ENCODE results near the gene ZNF83. TPM values are rescaled to one million over a fixed set of nuclear protein-coding genes. Genes with fewer than 3 reads are reported as not detected.
A peak's percentile ranks its signal among the peaks of the same experiment; 100 is the strongest.
"Not testable (repeated sequence)": the region's sequence is repeated elsewhere in the genome, so short reads cannot be mapped to it uniquely, and the experiment has no call there.

ZNF83 gene
- total RNA-seq, 1 experiment from 2014 or later = 34.1 TPM

DNA sequence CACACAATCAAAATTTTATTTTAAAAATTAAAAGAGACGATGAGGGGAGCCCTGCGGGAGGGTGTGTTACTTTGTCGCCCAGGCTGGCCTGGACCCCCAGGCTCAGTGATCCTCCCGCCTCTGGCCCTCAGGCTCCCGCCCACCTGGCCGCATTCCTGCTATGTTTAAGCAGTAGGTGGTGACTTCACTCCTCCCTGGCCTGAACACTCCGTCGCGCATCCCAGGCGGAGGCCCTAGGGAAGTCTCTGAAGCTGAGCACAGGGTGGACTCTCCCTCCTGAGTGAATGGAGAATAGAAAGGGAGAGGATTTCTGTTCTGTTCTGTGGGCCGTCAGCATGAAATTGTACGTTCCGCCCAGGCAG is 68.5 kb downstream of the ZNF83 start:
- CTCF ChIA-PET; H3K9me3 Mint-ChIP-seq; H3K27me3 Mint-ChIP-seq (ENCODE audit: low read depth); POLR2A ChIA-PET: not testable (repeated sequence)
- H3K4me3 Mint-ChIP-seq = peak overlapping the region; percentile 91
- DNase-seq (ENCODE audit: low spot score) = peak; percentile 86
- TF ChIP-seq TEAD1 (CRISPR knock-in tag; IDR thresholded peaks at IDR 0.05) = peak; percentile 42; the same call in 1 of the 2 replicates
- TF ChIP-seq FOXK1 (CRISPR knock-in tag; IDR thresholded peaks at IDR 0.05) = peak; percentile 27; the same call in 1 of the 2 replicates
- TF ChIP-seq TEAD4 (CRISPR knock-in tag; IDR thresholded peaks at IDR 0.05) = peak; percentile 61; the same call in 1 of the 2 replicates
- peak overlapping the region; percentile 99 for H3K27ac Mint-ChIP-seq
- peaks cover 47% of the 10 kb centered on the region for H3K4me1 Mint-ChIP-seq
- H3K36me3 Mint-ChIP-seq = peaks cover 28% of the 10 kb centered on the region
- peak; percentile 71 for ATAC-seq

DNA sequence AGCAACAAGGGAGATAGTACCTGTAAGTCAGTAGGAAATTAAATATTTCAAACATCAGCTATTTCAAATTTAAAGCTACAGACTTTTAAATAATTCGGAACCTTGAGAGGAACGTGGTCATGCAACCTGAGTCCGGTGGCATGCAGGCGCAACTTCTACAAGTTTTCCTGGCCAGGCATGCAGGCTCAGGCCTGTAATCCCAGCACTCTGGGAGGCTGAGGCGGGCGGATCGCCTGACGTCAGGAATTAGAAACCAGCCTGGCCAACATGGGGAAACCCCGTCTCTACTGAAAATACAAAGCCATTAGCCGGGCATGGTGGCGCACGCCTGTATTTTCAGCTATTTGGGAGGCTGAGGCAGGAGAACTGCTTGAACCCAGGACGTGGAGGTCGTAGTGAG is 70.2 kb downstream of the ZNF83 start:
- no peak overlapping the region for H3K27ac Mint-ChIP-seq
- DNase-seq (ENCODE audit: low spot score) = no peak
- POLR2A ChIA-PET = interaction anchor here (0.6 kb wide), 1 partner anchor 769 kb away, joined by 4 read pairs; no protein-coding TSS in a partner anchor
- H3K36me3 Mint-ChIP-seq = peaks cover 16% of the 10 kb centered on the region
- no peak for ATAC-seq
- CTCF ChIA-PET = no interaction called here
- H3K27me3 Mint-ChIP-seq (ENCODE audit: low read depth) = no peaks in the 10 kb centered on the region
- H3K4me1 Mint-ChIP-seq = peaks cover 47% of the 10 kb centered on the region
- H3K4me3 Mint-ChIP-seq = no peak overlapping the region
- no peaks in the 10 kb centered on the region for H3K9me3 Mint-ChIP-seq
- TF ChIP-seq SMAD4 (CRISPR knock-in tag; IDR thresholded peaks at IDR 0.05) = no peak
- TF ChIP-seq MXD4 (CRISPR knock-in tag; IDR thresholded peaks at IDR 0.05; ENCODE audit: borderline replicate concordance) = no peak
- TF ChIP-seq, protein P1, sequence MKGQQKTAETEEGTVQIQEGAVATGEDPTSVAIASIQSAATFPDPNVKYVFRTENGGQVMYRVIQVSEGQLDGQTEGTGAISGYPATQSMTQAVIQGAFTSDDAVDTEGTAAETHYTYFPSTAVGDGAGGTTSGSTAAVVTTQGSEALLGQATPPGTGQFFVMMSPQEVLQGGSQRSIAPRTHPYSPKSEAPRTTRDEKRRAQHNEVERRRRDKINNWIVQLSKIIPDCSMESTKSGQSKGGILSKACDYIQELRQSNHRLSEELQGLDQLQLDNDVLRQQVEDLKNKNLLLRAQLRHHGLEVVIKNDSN (CRISPR knock-in tag; IDR thresholded peaks at IDR 0.05) = no peak
- no peak for TF ChIP-seq NR3C1 (CRISPR knock-in tag; conservative IDR thresholded peaks at IDR 0.05; ENCODE audit: low read depth)
- TF ChIP-seq, protein P2, sequence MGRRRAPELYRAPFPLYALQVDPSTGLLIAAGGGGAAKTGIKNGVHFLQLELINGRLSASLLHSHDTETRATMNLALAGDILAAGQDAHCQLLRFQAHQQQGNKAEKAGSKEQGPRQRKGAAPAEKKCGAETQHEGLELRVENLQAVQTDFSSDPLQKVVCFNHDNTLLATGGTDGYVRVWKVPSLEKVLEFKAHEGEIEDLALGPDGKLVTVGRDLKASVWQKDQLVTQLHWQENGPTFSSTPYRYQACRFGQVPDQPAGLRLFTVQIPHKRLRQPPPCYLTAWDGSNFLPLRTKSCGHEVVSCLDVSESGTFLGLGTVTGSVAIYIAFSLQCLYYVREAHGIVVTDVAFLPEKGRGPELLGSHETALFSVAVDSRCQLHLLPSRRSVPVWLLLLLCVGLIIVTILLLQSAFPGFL (CRISPR knock-in tag; IDR thresholded peaks at IDR 0.05; ENCODE audit: borderline replicate concordance) = no peak
- TF ChIP-seq NFATC4 (CRISPR knock-in tag; IDR thresholded peaks at IDR 0.05) = no peak
- TF ChIP-seq, protein P3, sequence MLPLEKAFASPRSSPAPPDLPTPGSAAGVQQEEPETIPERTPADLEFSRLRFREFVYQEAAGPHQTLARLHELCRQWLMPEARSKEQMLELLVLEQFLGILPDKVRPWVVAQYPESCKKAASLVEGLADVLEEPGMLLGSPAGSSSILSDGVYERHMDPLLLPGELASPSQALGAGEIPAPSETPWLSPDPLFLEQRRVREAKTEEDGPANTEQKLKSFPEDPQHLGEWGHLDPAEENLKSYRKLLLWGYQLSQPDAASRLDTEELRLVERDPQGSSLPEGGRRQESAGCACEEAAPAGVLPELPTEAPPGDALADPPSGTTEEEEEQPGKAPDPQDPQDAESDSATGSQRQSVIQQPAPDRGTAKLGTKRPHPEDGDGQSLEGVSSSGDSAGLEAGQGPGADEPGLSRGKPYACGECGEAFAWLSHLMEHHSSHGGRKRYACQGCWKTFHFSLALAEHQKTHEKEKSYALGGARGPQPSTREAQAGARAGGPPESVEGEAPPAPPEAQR (CRISPR knock-in tag; IDR thresholded peaks at IDR 0.05) = no peak
- no peak for TF ChIP-seq ELF4 (CRISPR knock-in tag; IDR thresholded peaks at IDR 0.05; ENCODE audit: low read depth)
- TF ChIP-seq FOXK1 (CRISPR knock-in tag; IDR thresholded peaks at IDR 0.05) = no peak
- no peak for TF ChIP-seq TEAD4 (CRISPR knock-in tag; IDR thresholded peaks at IDR 0.05)
- TF ChIP-seq, protein P4, sequence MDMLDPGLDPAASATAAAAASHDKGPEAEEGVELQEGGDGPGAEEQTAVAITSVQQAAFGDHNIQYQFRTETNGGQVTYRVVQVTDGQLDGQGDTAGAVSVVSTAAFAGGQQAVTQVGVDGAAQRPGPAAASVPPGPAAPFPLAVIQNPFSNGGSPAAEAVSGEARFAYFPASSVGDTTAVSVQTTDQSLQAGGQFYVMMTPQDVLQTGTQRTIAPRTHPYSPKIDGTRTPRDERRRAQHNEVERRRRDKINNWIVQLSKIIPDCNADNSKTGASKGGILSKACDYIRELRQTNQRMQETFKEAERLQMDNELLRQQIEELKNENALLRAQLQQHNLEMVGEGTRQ (CRISPR knock-in tag; IDR thresholded peaks at IDR 0.05) = no peak
- TF ChIP-seq NR1H2 (CRISPR knock-in tag; IDR thresholded peaks at IDR 0.05) = no peak
- TF ChIP-seq, protein P5, sequence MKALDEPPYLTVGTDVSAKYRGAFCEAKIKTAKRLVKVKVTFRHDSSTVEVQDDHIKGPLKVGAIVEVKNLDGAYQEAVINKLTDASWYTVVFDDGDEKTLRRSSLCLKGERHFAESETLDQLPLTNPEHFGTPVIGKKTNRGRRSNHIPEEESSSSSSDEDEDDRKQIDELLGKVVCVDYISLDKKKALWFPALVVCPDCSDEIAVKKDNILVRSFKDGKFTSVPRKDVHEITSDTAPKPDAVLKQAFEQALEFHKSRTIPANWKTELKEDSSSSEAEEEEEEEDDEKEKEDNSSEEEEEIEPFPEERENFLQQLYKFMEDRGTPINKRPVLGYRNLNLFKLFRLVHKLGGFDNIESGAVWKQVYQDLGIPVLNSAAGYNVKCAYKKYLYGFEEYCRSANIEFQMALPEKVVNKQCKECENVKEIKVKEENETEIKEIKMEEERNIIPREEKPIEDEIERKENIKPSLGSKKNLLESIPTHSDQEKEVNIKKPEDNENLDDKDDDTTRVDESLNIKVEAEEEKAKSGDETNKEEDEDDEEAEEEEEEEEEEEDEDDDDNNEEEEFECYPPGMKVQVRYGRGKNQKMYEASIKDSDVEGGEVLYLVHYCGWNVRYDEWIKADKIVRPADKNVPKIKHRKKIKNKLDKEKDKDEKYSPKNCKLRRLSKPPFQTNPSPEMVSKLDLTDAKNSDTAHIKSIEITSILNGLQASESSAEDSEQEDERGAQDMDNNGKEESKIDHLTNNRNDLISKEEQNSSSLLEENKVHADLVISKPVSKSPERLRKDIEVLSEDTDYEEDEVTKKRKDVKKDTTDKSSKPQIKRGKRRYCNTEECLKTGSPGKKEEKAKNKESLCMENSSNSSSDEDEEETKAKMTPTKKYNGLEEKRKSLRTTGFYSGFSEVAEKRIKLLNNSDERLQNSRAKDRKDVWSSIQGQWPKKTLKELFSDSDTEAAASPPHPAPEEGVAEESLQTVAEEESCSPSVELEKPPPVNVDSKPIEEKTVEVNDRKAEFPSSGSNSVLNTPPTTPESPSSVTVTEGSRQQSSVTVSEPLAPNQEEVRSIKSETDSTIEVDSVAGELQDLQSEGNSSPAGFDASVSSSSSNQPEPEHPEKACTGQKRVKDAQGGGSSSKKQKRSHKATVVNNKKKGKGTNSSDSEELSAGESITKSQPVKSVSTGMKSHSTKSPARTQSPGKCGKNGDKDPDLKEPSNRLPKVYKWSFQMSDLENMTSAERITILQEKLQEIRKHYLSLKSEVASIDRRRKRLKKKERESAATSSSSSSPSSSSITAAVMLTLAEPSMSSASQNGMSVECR (CRISPR knock-in tag; IDR thresholded peaks at IDR 0.05; ENCODE audit: borderline replicate concordance) = no peak
- TF ChIP-seq HMGA2 (CRISPR knock-in tag; IDR thresholded peaks at IDR 0.05) = no peak
- TF ChIP-seq, protein P6, sequence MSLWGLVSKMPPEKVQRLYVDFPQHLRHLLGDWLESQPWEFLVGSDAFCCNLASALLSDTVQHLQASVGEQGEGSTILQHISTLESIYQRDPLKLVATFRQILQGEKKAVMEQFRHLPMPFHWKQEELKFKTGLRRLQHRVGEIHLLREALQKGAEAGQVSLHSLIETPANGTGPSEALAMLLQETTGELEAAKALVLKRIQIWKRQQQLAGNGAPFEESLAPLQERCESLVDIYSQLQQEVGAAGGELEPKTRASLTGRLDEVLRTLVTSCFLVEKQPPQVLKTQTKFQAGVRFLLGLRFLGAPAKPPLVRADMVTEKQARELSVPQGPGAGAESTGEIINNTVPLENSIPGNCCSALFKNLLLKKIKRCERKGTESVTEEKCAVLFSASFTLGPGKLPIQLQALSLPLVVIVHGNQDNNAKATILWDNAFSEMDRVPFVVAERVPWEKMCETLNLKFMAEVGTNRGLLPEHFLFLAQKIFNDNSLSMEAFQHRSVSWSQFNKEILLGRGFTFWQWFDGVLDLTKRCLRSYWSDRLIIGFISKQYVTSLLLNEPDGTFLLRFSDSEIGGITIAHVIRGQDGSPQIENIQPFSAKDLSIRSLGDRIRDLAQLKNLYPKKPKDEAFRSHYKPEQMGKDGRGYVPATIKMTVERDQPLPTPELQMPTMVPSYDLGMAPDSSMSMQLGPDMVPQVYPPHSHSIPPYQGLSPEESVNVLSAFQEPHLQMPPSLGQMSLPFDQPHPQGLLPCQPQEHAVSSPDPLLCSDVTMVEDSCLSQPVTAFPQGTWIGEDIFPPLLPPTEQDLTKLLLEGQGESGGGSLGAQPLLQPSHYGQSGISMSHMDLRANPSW (CRISPR knock-in tag; conservative IDR thresholded peaks at IDR 0.05; ENCODE audit: low read depth) = no peak
- no peak for TF ChIP-seq EMX1 (CRISPR knock-in tag; IDR thresholded peaks at IDR 0.05)
- TF ChIP-seq, protein P7, sequence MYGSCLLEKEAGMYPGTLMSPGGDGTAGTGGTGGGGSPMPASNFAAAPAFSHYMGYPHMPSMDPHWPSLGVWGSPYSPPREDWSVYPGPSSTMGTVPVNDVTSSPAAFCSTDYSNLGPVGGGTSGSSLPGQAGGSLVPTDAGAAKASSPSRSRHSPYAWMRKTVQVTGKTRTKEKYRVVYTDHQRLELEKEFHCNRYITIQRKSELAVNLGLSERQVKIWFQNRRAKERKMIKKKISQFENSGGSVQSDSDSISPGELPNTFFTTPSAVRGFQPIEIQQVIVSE (CRISPR knock-in tag; IDR thresholded peaks at IDR 0.05; ENCODE audit: borderline replicate concordance) = no peak
- TF ChIP-seq, protein P8, sequence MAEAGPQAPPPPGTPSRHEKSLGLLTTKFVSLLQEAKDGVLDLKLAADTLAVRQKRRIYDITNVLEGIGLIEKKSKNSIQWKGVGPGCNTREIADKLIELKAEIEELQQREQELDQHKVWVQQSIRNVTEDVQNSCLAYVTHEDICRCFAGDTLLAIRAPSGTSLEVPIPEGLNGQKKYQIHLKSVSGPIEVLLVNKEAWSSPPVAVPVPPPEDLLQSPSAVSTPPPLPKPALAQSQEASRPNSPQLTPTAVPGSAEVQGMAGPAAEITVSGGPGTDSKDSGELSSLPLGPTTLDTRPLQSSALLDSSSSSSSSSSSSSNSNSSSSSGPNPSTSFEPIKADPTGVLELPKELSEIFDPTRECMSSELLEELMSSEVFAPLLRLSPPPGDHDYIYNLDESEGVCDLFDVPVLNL (CRISPR knock-in tag; IDR thresholded peaks at IDR 0.05; ENCODE audit: borderline replicate concordance, low read depth) = no peak
- no peak for TF ChIP-seq SP1 (CRISPR knock-in tag; conservative IDR thresholded peaks at IDR 0.05)
- TF ChIP-seq GTF2I (CRISPR knock-in tag; conservative IDR thresholded peaks at IDR 0.05) = no peak
